Bronchial epithelial cell (primary cell): ENCODE results near the gene THSD4. TPM values are rescaled to one million over a fixed set of nuclear protein-coding genes. Genes with fewer than 3 reads are reported as not detected.

Experiments
- DNase-seq: peaks from one replicate; pipeline ENCODE4 v3.0.0-alpha.2; 2010; ENCODE audit warnings: low read depth
- FAIRE-seq: peaks from 2 replicates; lab custom pipeline; 2011; peaks lifted over from hg19 to GRCh38; lab: Jason Lieb, UNC
- H3K27me3 ChIP-seq: 2 replicates; pipeline ENCODE4 v1.5.1; 2011; ENCODE audit warnings: low read length; ENCODE audit not compliant: control insufficient read depth, insufficient read depth
- H3K36me3 ChIP-seq: 2 replicates; pipeline ENCODE4 v1.5.1; 2011; ENCODE audit warnings: low read length; ENCODE audit not compliant: control insufficient read depth, insufficient read depth
- H3K4me3 ChIP-seq: 2 replicates; pipeline ENCODE4 v1.5.1; 2011; ENCODE audit warnings: mild to moderate bottlenecking, low read depth, low read length, control low read depth
- CTCF ChIP-seq: IDR thresholded peaks from 2 replicates; pipeline ENCODE4 v1.5.1; 2011; ENCODE audit warnings: mild to moderate bottlenecking, moderate library complexity, low read length, control low read depth, inconsistent platforms; ENCODE audit not compliant: insufficient read depth, severe bottlenecking
- total RNA-seq: library from RNA; depleted of rRNA; stranded (reverse); fragments of >200 nt; gene quantifications from 2 replicates; pipeline ENCODE4 v1.2.1, GENCODE V29; 2014

The THSD4 gene
- total RNA-seq, 1 donor from 2014 or later: 14.5 TPM

- FAIRE-seq (no peak), DNase-seq (no peak)
- Histone ChIP-seq H3K4me3 (no peak overlapping the region), H3K36me3 (no peaks in the 10 kb centered on the region), H3K27me3 (no peaks in the 10 kb centered on the region)
- no peak for TF ChIP-seq CTCF
These were observed 511.4 kb downstream of the THSD4 start for GRCh38 chr15:71626596-71627088.

DNA sequence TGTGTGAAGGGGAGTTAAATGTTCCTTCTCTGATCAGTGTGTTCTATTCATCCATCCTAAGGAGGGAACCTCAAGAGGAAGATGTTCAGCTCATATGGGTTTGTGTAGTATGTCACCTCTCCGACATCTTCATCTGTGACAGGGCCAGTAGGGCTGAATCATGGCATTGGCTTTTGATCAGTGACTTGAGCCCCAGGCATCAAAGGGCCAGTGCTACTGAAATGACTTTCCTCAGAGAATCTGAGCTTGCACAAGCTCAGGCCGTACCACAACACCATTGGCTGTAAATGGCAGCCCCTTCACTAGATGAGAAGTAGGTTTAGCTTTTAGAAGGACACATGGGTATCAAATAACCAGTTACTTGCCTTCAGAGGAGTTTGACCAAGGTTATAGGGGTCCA is 511.9 kb downstream of the THSD4 start:
- FAIRE-seq: no peak

GRCh38 chr15:71627604-71628003 is 512.3 kb downstream of the THSD4 start:
- Histone ChIP-seq H3K27me3 (no peaks in the 10 kb centered on the region), H3K4me3 (no peak overlapping the region), H3K36me3 (no peaks in the 10 kb centered on the region)
- TF ChIP-seq CTCF: no peak
- no peak for DNase-seq
- no peak for FAIRE-seq

More for the DNA sequence above, 511.9 kb downstream of the THSD4 start:
- Histone ChIP-seq H3K27me3 (no peaks in the 10 kb centered on the region), H3K4me3 (no peak overlapping the region), H3K36me3 (no peaks in the 10 kb centered on the region)
- no peak for TF ChIP-seq CTCF
- DNase-seq: no peak

DNA sequence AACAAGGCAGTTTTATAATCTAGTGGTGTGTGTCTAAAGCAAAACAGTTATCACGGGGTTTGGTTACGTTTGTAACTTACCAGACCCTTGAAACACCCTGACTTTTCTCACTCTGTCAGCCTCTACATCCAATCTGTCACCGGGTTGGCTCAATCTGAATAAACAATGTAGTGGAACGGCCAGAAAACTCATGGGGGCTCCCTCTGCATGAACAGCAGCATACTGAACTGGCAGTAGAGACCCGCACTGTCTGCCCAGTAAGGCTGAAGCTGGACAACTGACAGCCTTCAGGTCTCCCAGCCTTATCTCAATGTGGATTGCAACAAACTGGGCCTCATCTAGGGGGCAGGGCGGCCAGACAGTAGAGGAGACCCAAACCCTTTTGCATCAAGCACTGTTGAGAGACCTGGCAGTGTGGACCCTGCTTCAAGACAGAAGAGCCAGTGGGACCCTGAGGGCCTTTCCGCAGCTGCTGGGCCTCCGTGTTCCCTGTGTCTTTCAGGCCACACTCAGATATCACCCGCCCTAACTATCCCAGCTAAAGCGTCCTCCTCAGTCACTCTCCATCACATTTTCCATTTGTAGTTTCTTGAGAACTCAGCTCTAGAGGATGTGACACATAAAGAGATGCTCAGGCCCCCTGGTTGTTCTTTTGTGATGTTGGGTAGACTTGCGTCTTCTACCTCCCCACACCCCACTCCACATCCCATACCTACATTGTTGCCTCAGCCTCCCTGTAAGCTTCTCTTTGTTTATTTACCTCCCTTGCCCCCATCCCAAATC is 513.9 kb downstream of the THSD4 start:
- TF ChIP-seq CTCF: no peak
- no peak for FAIRE-seq

DNA sequence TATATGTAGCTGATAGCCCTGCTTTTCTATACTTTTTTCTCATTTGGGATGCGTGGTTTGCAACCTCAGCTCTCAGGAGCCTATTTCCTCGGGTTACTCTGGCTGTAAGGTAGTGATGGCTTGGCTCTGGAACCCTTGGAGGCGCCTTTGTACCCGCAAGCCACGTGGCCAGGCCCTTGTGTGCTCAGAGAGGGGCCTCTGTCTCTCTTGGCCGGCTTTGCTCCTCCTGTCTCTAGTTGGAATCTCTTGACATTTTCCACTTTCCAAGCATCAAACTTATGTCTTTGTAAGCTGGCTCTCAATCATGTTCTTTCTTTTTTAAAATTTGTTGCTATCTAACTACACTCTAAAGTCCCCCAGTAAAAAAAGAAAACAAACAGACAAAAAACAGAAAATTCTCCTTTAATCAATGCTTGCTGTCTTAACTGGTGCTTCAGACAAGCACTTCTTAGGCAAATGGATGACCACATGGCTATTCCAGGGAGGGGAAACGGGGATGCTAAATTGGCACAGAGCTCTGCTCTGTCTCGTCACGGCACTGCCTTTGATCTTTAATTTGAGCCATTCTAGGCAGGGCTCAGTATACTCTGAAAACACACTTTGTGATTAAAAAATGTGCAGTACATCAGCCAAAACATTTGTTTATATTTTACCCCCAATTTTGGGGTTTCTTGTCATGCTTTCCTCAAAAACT is 514.7 kb downstream of the THSD4 start:
- FAIRE-seq: no peak
- no peak for DNase-seq
- H3K4me3 ChIP-seq: no peak overlapping the region
- no peak for TF ChIP-seq CTCF
- H3K27me3 ChIP-seq: no peaks in the 10 kb centered on the region
- no peaks in the 10 kb centered on the region for H3K36me3 ChIP-seq

More for the DNA sequence above, 513.9 kb downstream of the THSD4 start:
- DNase-seq: no peak
- H3K4me3 ChIP-seq: no peak overlapping the region
- H3K27me3 ChIP-seq: no peaks in the 10 kb centered on the region
- H3K36me3 ChIP-seq: no peaks in the 10 kb centered on the region
